SU-DHL-6 (cell line): ENCODE measurements around the gene REPS1.

Source experiments
- EZH2phosphoT487 ChIP-seq: fragments of 200-600 bp; sonication (generic), shearing (Covaris generic); conservative IDR thresholded peaks from 2 replicates; pipeline ENCODE4 v1.6.1; 2018; ENCODE audit warnings: mild to moderate bottlenecking, antibody characterized with exemption, low read length, moderate library complexity, mixed read lengths
- TF ChIP-seq, protein P1 (sequence below): fragments of 200-600 bp; sonication (generic); IDR thresholded peaks from one replicate; pipeline ENCODE4 v1.5.1; 2017; ENCODE audit warnings: antibody characterized with exemption, mild to moderate bottlenecking, low read length, moderate library complexity; ENCODE audit not compliant: insufficient read depth, poor library complexity, severe bottlenecking

DNA sequence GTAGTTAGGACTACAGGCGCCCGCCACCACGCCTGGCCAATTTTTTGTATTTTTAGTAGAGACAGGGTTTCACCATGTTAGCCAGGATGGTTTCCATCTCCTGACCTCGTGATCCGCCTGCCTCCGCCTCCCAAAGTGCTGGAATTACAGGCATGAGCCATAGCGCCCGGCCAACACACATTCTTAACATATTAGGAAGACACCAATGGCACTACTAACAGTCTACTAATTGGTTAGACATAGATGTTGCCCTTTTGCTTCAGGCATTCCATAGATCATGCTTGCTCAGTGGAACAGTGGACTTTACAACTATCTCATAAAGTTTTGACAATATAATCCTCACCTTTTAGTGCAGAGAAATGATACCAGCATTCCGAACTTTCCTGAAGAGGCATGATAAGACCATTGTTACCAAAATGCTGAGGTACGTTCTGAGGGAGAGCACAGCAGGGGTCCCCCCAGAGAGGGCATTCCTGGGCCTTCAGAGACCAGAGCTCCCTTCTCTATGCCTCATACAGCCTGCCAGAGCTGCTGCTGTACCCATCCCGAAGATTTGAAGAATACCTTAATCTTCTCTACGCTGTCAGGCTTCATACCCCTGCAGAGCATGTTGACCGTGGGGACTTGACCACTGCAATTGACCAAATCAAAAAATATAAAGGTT, 102.8 kb downstream of the REPS1 start:
- TF ChIP-seq, protein P1, sequence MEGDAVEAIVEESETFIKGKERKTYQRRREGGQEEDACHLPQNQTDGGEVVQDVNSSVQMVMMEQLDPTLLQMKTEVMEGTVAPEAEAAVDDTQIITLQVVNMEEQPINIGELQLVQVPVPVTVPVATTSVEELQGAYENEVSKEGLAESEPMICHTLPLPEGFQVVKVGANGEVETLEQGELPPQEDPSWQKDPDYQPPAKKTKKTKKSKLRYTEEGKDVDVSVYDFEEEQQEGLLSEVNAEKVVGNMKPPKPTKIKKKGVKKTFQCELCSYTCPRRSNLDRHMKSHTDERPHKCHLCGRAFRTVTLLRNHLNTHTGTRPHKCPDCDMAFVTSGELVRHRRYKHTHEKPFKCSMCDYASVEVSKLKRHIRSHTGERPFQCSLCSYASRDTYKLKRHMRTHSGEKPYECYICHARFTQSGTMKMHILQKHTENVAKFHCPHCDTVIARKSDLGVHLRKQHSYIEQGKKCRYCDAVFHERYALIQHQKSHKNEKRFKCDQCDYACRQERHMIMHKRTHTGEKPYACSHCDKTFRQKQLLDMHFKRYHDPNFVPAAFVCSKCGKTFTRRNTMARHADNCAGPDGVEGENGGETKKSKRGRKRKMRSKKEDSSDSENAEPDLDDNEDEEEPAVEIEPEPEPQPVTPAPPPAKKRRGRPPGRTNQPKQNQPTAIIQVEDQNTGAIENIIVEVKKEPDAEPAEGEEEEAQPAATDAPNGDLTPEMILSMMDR, result no peak
- TF ChIP-seq EZH2phosphoT487, result no peak
